ENCODE measurements around the gene LONRF3. TPM values are rescaled to one million over a fixed set of nuclear protein-coding genes. Genes with fewer than 3 reads are reported as not detected.

Gene LONRF3
- 10 to 100 TPM; 14.3 to 19.9 (median 17.5) TPM for total RNA-seq

- WGBS, result 44% methylated on average over 35 of the region's 45 CpGs
- intact Hi-C loops (cut with DNase I), result loop anchor here (10.0 kb wide), 1 partner anchor 129 kb away; no protein-coding TSS in a partner anchor
Observed at GRCh38 chrX:118974088-118974907, at the start of gene LONRF3. Gene LONRF3, plus strand, starts transcription at chrX:118974618. Its CDS starts 163 bp downstream, at chrX:118974781.

GRCh38 chrX:118928151-118928550 lies 46.3 kb upstream of the LONRF3 start:
- H3K36me3 ChIP-seq, result no peaks in the 10 kb centered on the region
- H3K9me3 ChIP-seq, result no peaks in the 10 kb centered on the region
- intact Hi-C loops (cut with DNase I), result no loop called here
- TF ChIP-seq POLR2AphosphoS5 (IDR thresholded peaks at IDR 0.05), result no peak
- no peak overlapping the region for H3K27ac ChIP-seq (replicated peaks in 1 of 4)
- no peaks in the 10 kb centered on the region for H3K4me1 ChIP-seq
- WGBS, result 33% methylated on average over 2 of the region's 2 CpGs
- no peak overlapping the region for H3K4me3 ChIP-seq
- no peaks in the 10 kb centered on the region for H3K27me3 ChIP-seq
- no peak for DNase-seq (ENCODE audit: extremely low spot score)

More at GRCh38 chrX:118974088-118974907, at the start of gene LONRF3:
- Histone ChIP-seq H3K9me3 (no peaks in the 10 kb centered on the region), H3K27ac (replicated peaks in 1 of 4) (peak within 1 kb of the TSS; percentile 82 to 86 (median 85)), H3K36me3 (no peaks in the 10 kb centered on the region), H3K27me3 (peaks cover 0 to 5% (median 2%) of the 10 kb centered on the region in 4 donors), H3K4me3 (peak within 1 kb of the TSS; percentile 61 to 76 (median 66)), H3K4me1 (peaks cover 0 to 23% (median 14%) of the 10 kb centered on the region in 4 donors)
- TF ChIP-seq POLR2A (IDR thresholded peaks at IDR 0.05; ENCODE audit: low read depth) (peak; percentile 90), CTCF (IDR thresholded peaks at IDR 0.05) (no peak), POLR2AphosphoS5 (IDR thresholded peaks at IDR 0.05) (peak; percentile 93 to 99), EP300 (IDR thresholded peaks at IDR 0.05) (no peak)
- DNase-seq (ENCODE audit: extremely low spot score), result peak; percentile 96

GRCh38 chrX:118935352-118935751 lies 39.1 kb upstream of the LONRF3 start:
- Histone ChIP-seq H3K4me3 (no peak overlapping the region), H3K27ac (replicated peaks in 1 of 4) (no peak overlapping the region), H3K36me3 (no peaks in the 10 kb centered on the region), H3K27me3 (no peaks in the 10 kb centered on the region), H3K9me3 (no peaks in the 10 kb centered on the region), H3K4me1 (no peaks in the 10 kb centered on the region)
- no peak for DNase-seq (ENCODE audit: extremely low spot score)
- WGBS, result 85% methylated on average over 1 of the region's 1 CpG
- intact Hi-C loops (cut with DNase I), result no loop called here
- no peak for TF ChIP-seq POLR2A (IDR thresholded peaks at IDR 0.05; ENCODE audit: low read depth)
- TF ChIP-seq EP300 (IDR thresholded peaks at IDR 0.05), result no peak
- no peak for TF ChIP-seq POLR2AphosphoS5 (IDR thresholded peaks at IDR 0.05)
- TF ChIP-seq CTCF (IDR thresholded peaks at IDR 0.05), result no peak

GRCh38 chrX:118941147-118941546 lies 33.3 kb upstream of the LONRF3 start:
- no peak overlapping the region for H3K4me3 ChIP-seq
- H3K27ac ChIP-seq (replicated peaks in 1 of 4), result no peak overlapping the region
- H3K27me3 ChIP-seq, result no peaks in the 10 kb centered on the region
- WGBS, result 63% methylated on average over 2 of the region's 2 CpGs
- no peaks in the 10 kb centered on the region for H3K9me3 ChIP-seq
- DNase-seq (ENCODE audit: extremely low spot score), result no peak
- H3K4me1 ChIP-seq, result no peaks in the 10 kb centered on the region
- TF ChIP-seq CTCF (IDR thresholded peaks at IDR 0.05), result no peak
- TF ChIP-seq POLR2A (IDR thresholded peaks at IDR 0.05; ENCODE audit: low read depth), result no peak
- no peak for TF ChIP-seq POLR2AphosphoS5 (IDR thresholded peaks at IDR 0.05)
- no peak for TF ChIP-seq EP300 (IDR thresholded peaks at IDR 0.05)
- no peaks in the 10 kb centered on the region for H3K36me3 ChIP-seq
- intact Hi-C loops (cut with DNase I), result no loop called here

GRCh38 chrX:118943102-118943501 lies 31.3 kb upstream of the LONRF3 start:
- Histone ChIP-seq H3K27ac (replicated peaks in 1 of 4) (no peak overlapping the region), H3K9me3 (no peaks in the 10 kb centered on the region), H3K27me3 (no peaks in the 10 kb centered on the region), H3K4me3 (no peak overlapping the region), H3K36me3 (no peaks in the 10 kb centered on the region), H3K4me1 (peaks cover 0 to 4% (median 0%) of the 10 kb centered on the region in 4 donors)
- WGBS, result 41% methylated on average over 2 of the region's 2 CpGs
- DNase-seq (ENCODE audit: extremely low spot score), result no peak
- TF ChIP-seq POLR2A (IDR thresholded peaks at IDR 0.05; ENCODE audit: low read depth), result no peak
- no peak for TF ChIP-seq CTCF (IDR thresholded peaks at IDR 0.05)
- TF ChIP-seq POLR2AphosphoS5 (IDR thresholded peaks at IDR 0.05), result no peak
- TF ChIP-seq EP300 (IDR thresholded peaks at IDR 0.05), result no peak
- intact Hi-C loops (cut with DNase I), result no loop called here
